Activated naive CD8-positive, alpha-beta T cell treated with anti-CD3 and anti-CD28 coated beads, Interleukin-2, amount 10 ng/mL, durations not matched to agents 7 days and 5 days (primary cell): Measurements from ENCODE around the gene TBC1D5. TPM values are rescaled to one million over a fixed set of nuclear protein-coding genes. Genes with fewer than 3 reads are reported as not detected.
"Not testable (repeated sequence)": the region's sequence is repeated elsewhere in the genome, so short reads cannot be mapped to it uniquely, and the experiment has no call there.

Source experiments
- ATAC-seq: fragments of 150-1000 bp; cut with Tn5 transposase; one replicate; pipeline ENCODE4 v1.10.0; 2021; ENCODE audit warnings: low read depth, moderate library complexity
- POLR2A ChIA-PET: fragments of 350-600 bp; sonication (Branson Sonifier 250); formaldehyde crosslinking; loops from one replicate; lab custom pipeline; 2021; ENCODE audit warnings: antibody characterized with exemption; lab: Charles Lee
- DNase-seq: peaks from one replicate; pipeline ENCODE4 v3.0.0; 2021
- H3K27ac Mint-ChIP-seq: one replicate; pipeline ENCODE4 v1.8.0; 2022; ENCODE audit warnings: mild to moderate bottlenecking, mixed read lengths
- H3K27me3 Mint-ChIP-seq: one replicate; pipeline ENCODE4 v1.8.0; 2022; ENCODE audit warnings: mild to moderate bottlenecking, moderate library complexity, mixed read lengths
- H3K36me3 Mint-ChIP-seq: one replicate; pipeline ENCODE4 v1.8.0; 2021; ENCODE audit warnings: mild to moderate bottlenecking, mixed read lengths
- H3K4me1 Mint-ChIP-seq: one replicate; pipeline ENCODE4 v1.8.0; 2021; ENCODE audit warnings: mixed read lengths
- H3K4me3 Mint-ChIP-seq: one replicate; pipeline ENCODE4 v1.8.0; 2022; ENCODE audit warnings: mild to moderate bottlenecking, moderate library complexity, mixed read lengths
- H3K9me3 Mint-ChIP-seq: one replicate; pipeline ENCODE4 v1.8.0; 2021; ENCODE audit warnings: mixed read lengths
- total RNA-seq, 2 experiments: library from RNA; stranded (reverse); gene quantifications; one replicate each; pipeline ENCODE4 v1.2.3, GENCODE V29; 2021

The TBC1D5 gene
- total RNA-seq, 2 experiments from 2014 or later = 57.3 to 60.9 TPM

- Mint-ChIP-seq H3K4me3 (no peak overlapping the region), H3K36me3 (peaks cover 47% of the 10 kb centered on the region), H3K27me3 (no peaks in the 10 kb centered on the region), H3K9me3 (peaks cover 8% of the 10 kb centered on the region), H3K27ac (no peak overlapping the region), H3K4me1 (peaks cover 8% of the 10 kb centered on the region)
- ATAC-seq = no peak
- POLR2A ChIA-PET = interaction anchor here (0.6 kb wide), 1 partner anchor 196 kb away, joined by 6 read pairs; no protein-coding TSS in a partner anchor
- no peak for DNase-seq
Observed at GRCh38 chr3:17726313-17726712, 16.1 kb downstream of the TBC1D5 start.

- H3K4me3 Mint-ChIP-seq, POLR2A ChIA-PET: not testable (repeated sequence)
Observed at GRCh38 chr3:17725844-17726243, 16.6 kb downstream of the TBC1D5 start.

GRCh38 chr3:17724948-17725347 is 17.5 kb downstream of the TBC1D5 start:
- no peak for ATAC-seq
- Mint-ChIP-seq H3K27me3 (no peaks in the 10 kb centered on the region), H3K4me3 (no peak overlapping the region), H3K4me1 (no peaks in the 10 kb centered on the region), H3K27ac (no peak overlapping the region), H3K9me3 (peaks cover 8% of the 10 kb centered on the region), H3K36me3 (peaks cover 40% of the 10 kb centered on the region)
- POLR2A ChIA-PET = no interaction called here
- no peak for DNase-seq

More at GRCh38 chr3:17725844-17726243, 16.6 kb downstream of the TBC1D5 start:
- H3K36me3 Mint-ChIP-seq = peaks cover 44% of the 10 kb centered on the region
- H3K27me3 Mint-ChIP-seq, H3K27ac Mint-ChIP-seq, H3K9me3 Mint-ChIP-seq, H3K4me1 Mint-ChIP-seq, ATAC-seq, DNase-seq: not testable (repeated sequence)

- H3K27me3 Mint-ChIP-seq = no peaks in the 10 kb centered on the region
- POLR2A ChIA-PET = no interaction called here
- no peaks in the 10 kb centered on the region for H3K4me1 Mint-ChIP-seq
- peaks cover 8% of the 10 kb centered on the region for H3K9me3 Mint-ChIP-seq
- no peak for ATAC-seq
- H3K27ac Mint-ChIP-seq = no peak overlapping the region
- no peak for DNase-seq
- peaks cover 35% of the 10 kb centered on the region for H3K36me3 Mint-ChIP-seq
- H3K4me3 Mint-ChIP-seq = no peak overlapping the region
Observed at GRCh38 chr3:17724122-17724521, 18.3 kb downstream of the TBC1D5 start.

- Mint-ChIP-seq H3K36me3 (peaks cover 38% of the 10 kb centered on the region), H3K4me1 (no peaks in the 10 kb centered on the region), H3K4me3 (no peak overlapping the region), H3K9me3 (peaks cover 14% of the 10 kb centered on the region), H3K27me3 (no peaks in the 10 kb centered on the region), H3K27ac (no peak overlapping the region)
- ATAC-seq (no peak), DNase-seq (no peak)
- POLR2A ChIA-PET = no interaction called here
Observed at GRCh38 chr3:17717411-17717810, 25.0 kb downstream of the TBC1D5 start.

- no peak for ATAC-seq
- peaks cover 39% of the 10 kb centered on the region for H3K36me3 Mint-ChIP-seq
- no peaks in the 10 kb centered on the region for H3K27me3 Mint-ChIP-seq
- H3K4me1 Mint-ChIP-seq = no peaks in the 10 kb centered on the region
- peaks cover 16% of the 10 kb centered on the region for H3K9me3 Mint-ChIP-seq
- H3K4me3 Mint-ChIP-seq = no peak overlapping the region
- no peak overlapping the region for H3K27ac Mint-ChIP-seq
- no peak for DNase-seq
- POLR2A ChIA-PET = no interaction called here
Observed at GRCh38 chr3:17714473-17714872, 28.0 kb downstream of the TBC1D5 start.

- Mint-ChIP-seq H3K36me3 (peaks cover 27% of the 10 kb centered on the region), H3K27ac (no peak overlapping the region), H3K27me3 (no peaks in the 10 kb centered on the region), H3K4me3 (no peak overlapping the region), H3K4me1 (no peaks in the 10 kb centered on the region), H3K9me3 (peaks cover 9% of the 10 kb centered on the region)
- POLR2A ChIA-PET = no interaction called here
- DNase-seq = no peak
- no peak for ATAC-seq
Observed at GRCh38 chr3:17709236-17709810, 33.1 kb downstream of the TBC1D5 start.

- no peaks in the 10 kb centered on the region for H3K4me1 Mint-ChIP-seq
- H3K27ac Mint-ChIP-seq = no peak overlapping the region
- H3K9me3 Mint-ChIP-seq = peaks cover 2% of the 10 kb centered on the region
- H3K36me3 Mint-ChIP-seq = peaks cover 15% of the 10 kb centered on the region
- no peak for DNase-seq
- no peak overlapping the region for H3K4me3 Mint-ChIP-seq
- ATAC-seq = no peak
- POLR2A ChIA-PET = no interaction called here
- H3K27me3 Mint-ChIP-seq = no peaks in the 10 kb centered on the region
Observed at GRCh38 chr3:17707813-17708543, 34.5 kb downstream of the TBC1D5 start.

GRCh38 chr3:17705991-17706390 is 36.4 kb downstream of the TBC1D5 start:
- H3K9me3 Mint-ChIP-seq, H3K4me3 Mint-ChIP-seq, POLR2A ChIA-PET, H3K4me1 Mint-ChIP-seq, H3K27me3 Mint-ChIP-seq, H3K27ac Mint-ChIP-seq, ATAC-seq, DNase-seq: not testable (repeated sequence)
- peaks cover 13% of the 10 kb centered on the region for H3K36me3 Mint-ChIP-seq

GRCh38 chr3:17699815-17700214 is 42.6 kb downstream of the TBC1D5 start:
- H3K4me1 Mint-ChIP-seq, H3K4me3 Mint-ChIP-seq, H3K27me3 Mint-ChIP-seq, ATAC-seq, DNase-seq, POLR2A ChIA-PET, H3K27ac Mint-ChIP-seq: not testable (repeated sequence)
- H3K9me3 Mint-ChIP-seq = peaks cover 12% of the 10 kb centered on the region
- peaks cover 35% of the 10 kb centered on the region for H3K36me3 Mint-ChIP-seq

- ATAC-seq, H3K4me3 Mint-ChIP-seq, H3K9me3 Mint-ChIP-seq, DNase-seq, H3K27ac Mint-ChIP-seq, POLR2A ChIA-PET, H3K27me3 Mint-ChIP-seq, H3K4me1 Mint-ChIP-seq: not testable (repeated sequence)
- H3K36me3 Mint-ChIP-seq = peaks cover 40% of the 10 kb centered on the region
Observed at GRCh38 chr3:17695665-17696064, 46.8 kb downstream of the TBC1D5 start.

- H3K27ac Mint-ChIP-seq, DNase-seq, H3K9me3 Mint-ChIP-seq, H3K4me3 Mint-ChIP-seq, H3K27me3 Mint-ChIP-seq, H3K4me1 Mint-ChIP-seq, ATAC-seq, POLR2A ChIA-PET: not testable (repeated sequence)
- peaks cover 37% of the 10 kb centered on the region for H3K36me3 Mint-ChIP-seq
Observed at GRCh38 chr3:17693670-17693999, 48.8 kb downstream of the TBC1D5 start.

GRCh38 chr3:17692846-17693669 is 49.4 kb downstream of the TBC1D5 start:
- H3K27me3 Mint-ChIP-seq, H3K27ac Mint-ChIP-seq, H3K4me1 Mint-ChIP-seq, H3K4me3 Mint-ChIP-seq, DNase-seq, POLR2A ChIA-PET, H3K9me3 Mint-ChIP-seq, ATAC-seq: not testable (repeated sequence)
- H3K36me3 Mint-ChIP-seq = peaks cover 37% of the 10 kb centered on the region
